Epithelial cell of prostate (primary cell): ENCODE data around the gene SHROOM1.
"Not testable (repeated sequence)": the region's sequence is repeated elsewhere in the genome, so short reads cannot be mapped to it uniquely, and the experiment has no call there.

Experiments used
- DNase-seq: peaks from one replicate; pipeline ENCODE4 v3.0.0-alpha.2; 2011; ENCODE audit warnings: low read depth, low spot score
- H3K27ac ChIP-seq: fragments of 450-650 bp; 2 replicates; pipeline ENCODE4 v1.5.1; 2017; ENCODE audit warnings: mild to moderate bottlenecking

The SHROOM1 gene

DNA sequence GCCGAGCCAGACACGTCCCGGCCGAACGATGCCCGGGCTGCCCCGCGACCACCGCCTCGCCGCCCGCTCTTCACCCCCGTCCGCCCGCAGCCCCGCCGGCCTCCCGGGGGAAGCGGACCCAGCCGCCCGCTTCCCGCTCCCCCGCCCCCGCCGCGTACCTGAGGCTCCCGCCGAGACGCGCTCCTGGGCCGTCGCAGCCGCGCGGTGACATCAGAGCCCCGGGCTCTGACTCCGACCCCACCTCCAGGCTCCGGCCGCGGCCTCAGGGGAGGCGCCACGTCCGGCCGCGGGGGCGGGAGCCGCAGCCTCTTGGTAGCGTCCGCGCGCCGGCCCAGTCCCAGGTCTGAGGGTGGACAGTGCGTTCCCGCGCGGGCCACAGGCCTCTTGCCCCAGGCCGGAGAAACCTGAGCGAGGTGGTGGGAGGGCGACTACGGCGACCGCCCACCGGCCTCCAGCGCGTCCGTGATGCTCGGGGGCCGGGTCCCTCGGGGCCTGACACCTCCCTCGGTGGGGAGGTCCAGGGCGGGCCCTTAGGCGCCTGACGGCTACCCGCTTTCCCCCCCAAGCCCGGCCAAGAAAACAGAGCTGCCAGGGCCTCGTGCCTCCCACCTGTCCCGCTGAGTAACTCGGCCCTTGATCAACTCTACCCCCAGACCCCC lies at the start of gene SHROOM1:
SHROOM1 (minus strand) TSS at position 212 of the 659 bp plus-strand sequence. CDS start 4,507 bp downstream, outside the sequence.
- no peak for DNase-seq
- H3K27ac ChIP-seq, result no peak within 1 kb of the TSS

GRCh38 chr5:132877938-132878337 lies 47.5 kb upstream of the SHROOM1 start:
- DNase-seq, result no peak
- H3K27ac ChIP-seq, result no peak overlapping the region

GRCh38 chr5:132877466-132877865 lies 47.0 kb upstream of the SHROOM1 start:
- DNase-seq, result no peak
- H3K27ac ChIP-seq, result no peak overlapping the region

DNA sequence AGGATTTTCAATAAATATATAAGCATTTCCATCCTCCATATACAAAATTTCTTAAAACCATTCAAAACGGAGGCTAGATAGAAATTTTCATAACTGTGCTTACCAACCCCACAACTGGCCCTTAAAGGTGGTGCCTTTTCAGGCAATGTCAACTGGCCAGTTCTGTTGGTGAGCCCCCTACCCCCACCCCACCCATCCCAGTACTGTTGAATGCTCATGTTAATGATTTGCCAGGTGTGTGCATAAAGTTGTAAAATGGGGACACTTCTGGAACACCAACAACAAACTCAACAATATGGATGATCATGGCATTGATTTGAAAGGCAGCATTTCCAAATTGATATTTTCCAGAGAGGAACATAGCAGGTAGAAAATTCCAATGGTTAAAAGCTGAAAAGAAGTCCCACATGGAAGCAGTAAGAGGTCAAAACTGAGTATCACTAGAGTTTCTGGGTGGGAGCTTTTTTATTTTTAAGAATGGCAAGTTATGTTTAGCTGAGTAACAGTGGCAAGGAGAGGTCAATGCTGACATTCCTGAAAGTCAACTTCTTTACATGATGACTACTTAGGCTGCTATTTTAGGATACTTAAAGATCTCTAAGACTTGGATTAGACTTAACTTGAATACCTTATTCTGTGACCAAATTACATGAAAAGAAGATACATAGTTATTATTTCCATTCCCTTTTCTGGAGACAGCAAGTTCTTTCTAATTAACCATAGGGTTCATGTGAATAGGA lies 45.7 kb upstream of the SHROOM1 start:
- no peak overlapping the region for H3K27ac ChIP-seq
- no peak for DNase-seq

GRCh38 chr5:132873930-132874271 lies 43.5 kb upstream of the SHROOM1 start:
- H3K27ac ChIP-seq, result no peak overlapping the region

GRCh38 chr5:132873119-132873929 lies 42.9 kb upstream of the SHROOM1 start, which contains the start of gene LEAP2:
LEAP2 (plus strand) TSS chr5:132873668; CDS start chr5:132873695, 27 bp downstream.
- no peak within 1 kb of the TSS for H3K27ac ChIP-seq
- DNase-seq, result no peak

More at GRCh38 chr5:132873930-132874271, 43.5 kb upstream of the SHROOM1 start:
- DNase-seq, result no peak

DNA sequence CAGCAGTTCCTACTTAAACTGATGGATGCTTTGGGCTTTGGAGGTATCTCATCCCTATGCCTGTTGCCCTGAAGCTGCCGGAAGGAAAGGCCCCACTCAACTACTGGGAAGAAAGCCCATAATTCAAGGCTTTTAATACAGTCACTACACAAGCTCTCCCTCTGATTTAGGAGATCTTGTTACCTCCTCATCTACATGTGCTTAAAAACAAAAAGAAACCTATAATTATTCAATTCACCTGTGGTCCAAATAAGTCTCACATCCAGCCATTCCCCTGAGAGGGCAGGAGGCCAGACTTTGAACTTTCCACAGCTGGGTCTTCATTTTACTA lies 42.3 kb upstream of the SHROOM1 start:
- DNase-seq, result no peak
- no peak overlapping the region for H3K27ac ChIP-seq

DNA sequence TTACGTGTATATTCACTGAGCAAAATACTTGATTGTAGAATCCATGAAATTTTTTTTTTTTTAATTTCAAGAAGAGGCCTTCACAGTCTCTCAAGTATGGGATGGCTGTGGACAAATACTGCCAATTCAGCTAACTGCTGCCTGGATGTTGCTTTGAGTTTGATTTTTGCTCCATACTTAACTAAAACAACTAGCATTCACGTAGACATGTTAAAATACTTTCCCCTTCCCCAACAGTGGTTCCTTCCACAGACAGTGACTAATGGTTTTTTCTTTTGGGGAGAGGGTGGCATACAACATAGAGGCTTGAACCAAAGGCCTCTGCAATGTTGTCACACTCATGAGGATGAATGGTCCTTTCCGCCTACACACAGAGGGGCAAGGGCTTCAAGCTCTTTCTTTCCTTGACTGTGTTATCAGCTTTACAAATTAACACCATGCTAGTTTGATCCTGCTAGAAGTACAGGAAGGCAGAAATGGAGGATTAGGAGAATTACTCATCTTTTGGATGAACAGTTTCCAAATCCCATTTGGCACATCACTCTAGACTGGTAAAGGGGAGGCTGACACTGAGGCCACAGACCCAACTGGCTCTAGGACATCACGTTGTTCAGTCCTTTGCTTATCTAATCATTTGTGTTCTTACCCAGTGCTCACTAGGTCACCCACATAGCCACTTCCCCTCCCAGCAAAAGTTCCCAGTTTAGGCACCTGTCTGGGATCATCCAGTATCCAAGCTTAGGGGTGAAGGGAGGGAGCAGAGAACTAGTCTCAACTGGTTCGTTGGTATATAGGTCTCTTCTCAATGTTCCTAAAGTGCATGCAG lies 41.2 kb upstream of the SHROOM1 start:
- DNase-seq, result no peak
- H3K27ac ChIP-seq, result no peak overlapping the region

GRCh38 chr5:132870801-132871200 lies 40.4 kb upstream of the SHROOM1 start:
- H3K27ac ChIP-seq, result no peak overlapping the region
- DNase-seq, result no peak

- no peak for DNase-seq
- H3K27ac ChIP-seq, result peak overlapping the region; percentile 1
Observed at GRCh38 chr5:132868754-132869153, 38.3 kb upstream of the SHROOM1 start.

DNA sequence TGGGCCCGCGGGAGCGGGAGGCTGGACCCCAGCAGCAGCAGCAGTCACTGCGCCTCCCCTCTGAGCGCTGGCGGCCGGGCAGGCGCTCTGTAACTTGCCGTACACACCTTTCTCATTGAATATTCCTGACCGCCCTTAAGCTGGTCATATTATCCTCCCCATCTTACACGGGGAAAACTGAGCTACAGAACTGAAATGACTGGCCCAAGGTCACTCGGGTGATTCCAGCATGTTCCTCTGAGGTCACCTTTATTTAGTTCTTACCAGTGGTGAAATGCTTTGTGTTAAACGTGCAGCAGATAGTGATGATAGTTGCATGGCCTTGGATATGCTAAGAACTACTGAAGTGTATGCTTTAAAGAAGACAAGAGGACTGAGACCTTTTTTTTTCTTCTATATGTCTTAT lies 36.6 kb upstream of the SHROOM1 start:
- DNase-seq, result no peak

DNA sequence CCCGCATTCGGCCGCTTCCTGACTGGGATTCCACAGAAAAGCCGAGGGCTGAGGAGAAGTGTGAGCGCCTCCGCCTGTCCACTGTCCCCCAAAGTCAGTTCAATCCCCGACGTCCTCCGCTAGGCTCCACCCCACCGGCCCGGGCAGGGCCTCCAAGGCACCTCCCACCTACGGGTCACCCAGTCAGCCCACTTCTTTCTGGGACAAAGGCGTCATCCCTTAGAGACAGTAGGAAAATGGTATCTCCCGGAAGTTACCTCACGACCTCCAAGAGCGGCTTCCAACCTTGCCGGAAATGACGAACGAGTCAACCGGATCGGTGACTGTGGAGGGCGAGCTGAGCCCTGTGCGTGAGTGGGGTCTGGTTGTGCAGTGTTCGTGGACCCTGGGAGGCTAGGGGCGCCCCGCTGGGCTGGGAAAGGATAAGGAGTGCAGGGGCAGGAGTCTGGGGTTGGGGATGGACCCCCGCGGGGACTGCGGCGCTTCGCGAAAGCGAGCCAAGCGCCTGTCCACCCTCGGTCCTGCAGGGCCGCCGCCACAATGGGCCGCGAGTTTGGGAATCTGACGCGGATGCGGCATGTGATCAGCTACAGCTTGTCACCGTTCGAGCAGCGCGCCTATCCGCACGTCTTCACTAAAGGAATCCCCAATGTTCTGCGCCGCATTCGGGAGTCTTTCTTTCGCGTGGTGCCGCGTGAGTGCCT lies 36.0 kb upstream of the SHROOM1 start, which contains the start of the genes GDF9 and UQCRQ:
GDF9 (minus strand) TSS at position 128 of the 704 bp plus-strand sequence. CDS start 1,936 bp downstream, outside the sequence.
UQCRQ (plus strand) TSS at position 301 of the 704 bp plus-strand sequence; CDS start at position 541, 240 bp downstream.
- H3K27ac ChIP-seq, result peak within 1 kb of the TSS; percentile 72
- DNase-seq, result peak; percentile 99

More for the DNA sequence above, 36.6 kb upstream of the SHROOM1 start:
- peak overlapping the region; percentile 72 for H3K27ac ChIP-seq

GRCh38 chr5:132865668-132866341 lies 35.4 kb upstream of the SHROOM1 start:
- peak overlapping the region; percentile 72 for H3K27ac ChIP-seq
- DNase-seq, result no peak

DNA sequence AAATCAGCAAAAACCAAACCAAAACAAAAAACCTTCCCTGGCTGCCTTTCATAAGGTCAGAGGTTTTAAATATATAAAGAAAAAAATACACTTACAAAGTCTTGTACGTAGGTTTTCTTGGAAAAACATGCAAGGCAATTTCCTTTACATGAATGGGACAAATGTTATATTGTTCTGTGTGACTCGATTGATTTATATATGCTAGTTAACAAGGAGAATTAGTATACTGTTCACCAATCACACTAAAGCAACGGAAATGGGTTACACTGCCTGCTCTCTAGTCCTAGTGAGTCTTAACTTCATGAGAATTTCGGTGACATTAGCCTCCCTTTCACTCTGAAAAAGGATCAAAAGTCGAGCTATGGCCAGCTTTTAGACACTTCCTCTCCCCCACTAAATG lies 30.3 kb upstream of the SHROOM1 start:
- no peak overlapping the region for H3K27ac ChIP-seq
- no peak for DNase-seq

DNA sequence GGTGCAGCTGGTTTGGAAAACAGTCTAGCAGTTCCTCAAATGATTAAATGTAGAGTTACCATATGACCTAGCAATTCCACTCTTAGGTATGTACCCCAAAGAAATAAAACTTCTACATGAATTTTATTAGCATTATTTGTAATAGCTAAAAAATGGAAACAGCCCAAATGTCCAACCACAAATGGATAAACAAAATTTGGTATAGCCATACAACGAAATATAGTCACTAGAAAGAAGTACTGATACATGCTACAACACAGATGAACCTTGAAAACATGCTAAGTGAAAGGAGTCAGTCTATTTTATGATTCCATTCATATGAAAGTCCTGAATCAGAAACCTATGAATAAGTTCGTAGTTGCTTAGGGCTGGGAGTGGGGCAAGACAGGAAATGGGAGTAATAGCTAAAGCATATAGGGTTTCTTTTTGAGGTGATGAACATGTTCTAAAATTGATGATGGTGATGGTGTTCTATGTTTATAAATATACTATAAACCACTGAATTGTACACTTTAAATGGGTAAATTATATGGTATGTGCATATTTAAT lies 29.5 kb upstream of the SHROOM1 start:
- DNase-seq, result no peak
- H3K27ac ChIP-seq, result no peak overlapping the region

- H3K27ac ChIP-seq, result no peak overlapping the region
- DNase-seq, result no peak
Observed at GRCh38 chr5:132856011-132856410, 25.6 kb upstream of the SHROOM1 start.

DNA sequence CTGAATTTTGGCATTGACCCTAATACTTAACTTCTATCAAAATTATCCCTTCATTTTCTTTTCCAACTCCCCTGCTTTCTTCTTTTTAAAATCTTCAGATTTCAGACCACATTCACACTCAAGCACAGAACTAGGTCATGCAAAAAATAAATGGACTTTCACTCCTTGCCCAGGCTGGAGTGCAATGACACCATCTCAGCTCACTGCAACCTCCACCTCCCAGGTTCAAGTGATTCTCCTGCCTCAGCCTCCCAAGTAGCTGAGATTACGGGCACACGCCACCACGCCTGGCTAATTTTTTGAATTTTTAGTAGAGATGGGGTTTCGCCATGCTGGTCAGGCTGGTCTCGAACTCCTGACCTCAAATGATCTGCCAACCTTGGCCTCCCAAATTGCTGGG lies 24.5 kb upstream of the SHROOM1 start:
- DNase-seq, H3K27ac ChIP-seq: not testable (repeated sequence)

- no peak for DNase-seq
- H3K27ac ChIP-seq, result no peak overlapping the region
Observed at GRCh38 chr5:132854301-132854700, 23.9 kb upstream of the SHROOM1 start.
